Hippocampal formation (tissue), 2 donors: ENCODE measurements around the gene STOML2.
A peak's percentile ranks its signal among the peaks of the same experiment; 100 is the strongest.
"Not testable (repeated sequence)": the region's sequence is repeated elsewhere in the genome, so short reads cannot be mapped to it uniquely, and the experiment has no call there.

ENCODE experiments used
- DNase-seq, 2 donors: peaks; one replicate each; lab custom pipeline; 2025; lab: John Stamatoyannopoulos, UW

STOML2 gene

GRCh38 chr9:35102769-35103659 is at the start of gene STOML2:
TSS of gene STOML2 (minus strand) at chr9:35103131. CDS start at chr9:35103094, 37 bp downstream.
- peak; percentile 93 to 96 for DNase-seq

- not testable (repeated sequence) for DNase-seq
These were observed 45.1 kb upstream of the STOML2 start for GRCh38 chr9:35147941-35148563.

GRCh38 chr9:35142037-35142436 is 39.1 kb upstream of the STOML2 start:
- no peak for DNase-seq

GRCh38 chr9:35140093-35140492 is 37.2 kb upstream of the STOML2 start:
- no peak for DNase-seq

GRCh38 chr9:35136866-35137265 is 33.9 kb upstream of the STOML2 start:
- DNase-seq, result no peak

- DNase-seq, result no peak
These were observed 33.1 kb upstream of the STOML2 start for GRCh38 chr9:35135988-35136387.

- no peak for DNase-seq
These were observed 32.0 kb upstream of the STOML2 start for GRCh38 chr9:35134920-35135319.

- DNase-seq, result peak; percentile 84 to 95
These were observed 14.1 kb upstream of the STOML2 start for GRCh38 chr9:35116898-35117551.

GRCh38 chr9:35116539-35116897 is 13.6 kb upstream of the STOML2 start:
- no peak for DNase-seq

GRCh38 chr9:35115680-35116538 is 13.0 kb upstream of the STOML2 start, which contains the start of gene ATOSB:
TSS of gene ATOSB (minus strand) at chr9:35115862. CDS start at chr9:35108274, 7,588 bp downstream.
- DNase-seq, result peak; percentile 69 to 94

- DNase-seq, result peak; percentile 17 to 31
These were observed 12.1 kb upstream of the STOML2 start for GRCh38 chr9:35114840-35115628.

GRCh38 chr9:35114113-35114839 is 11.3 kb upstream of the STOML2 start:
- DNase-seq, result peak; percentile 41 to 46

- DNase-seq, result no peak
These were observed 9.5 kb upstream of the STOML2 start for GRCh38 chr9:35112257-35113020.

- DNase-seq, result peak; percentile 97 to 98
These were observed 8.3 kb upstream of the STOML2 start for GRCh38 chr9:35111001-35111933.

- DNase-seq, result peak; percentile 42 to 57
These were observed 7.4 kb upstream of the STOML2 start for GRCh38 chr9:35110327-35110761.

- no peak for DNase-seq
These were observed 6.1 kb upstream of the STOML2 start for GRCh38 chr9:35108946-35109575.

- no peak for DNase-seq
These were observed 5.5 kb upstream of the STOML2 start for GRCh38 chr9:35108461-35108860.
